ENCODE results near the gene TCEANC2.
"Not testable (repeated sequence)": the region's sequence is repeated elsewhere in the genome, so short reads cannot be mapped to it uniquely, and the experiment has no call there.

Gene TCEANC2

DNA sequence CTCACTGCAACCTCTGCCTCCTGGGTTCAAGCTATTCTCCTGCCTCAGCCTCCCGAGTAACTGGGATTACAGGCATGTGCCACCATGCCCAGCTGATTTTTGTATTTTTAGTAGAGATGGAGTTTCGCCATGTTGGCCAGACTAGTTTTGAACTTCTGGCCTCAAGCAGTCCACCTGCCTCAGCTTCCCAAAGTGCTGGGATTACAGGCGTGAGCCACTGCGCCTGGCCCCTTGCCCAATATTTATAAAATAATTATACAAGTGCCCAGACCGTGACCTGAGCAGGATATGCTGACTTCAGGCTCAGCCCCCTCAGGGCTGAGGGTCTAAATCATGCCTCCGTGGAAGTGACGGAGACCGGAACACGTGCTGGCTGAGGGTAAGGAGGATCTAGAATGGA, 51.2 kb downstream of the TCEANC2 start:
- H3K36me3 ChIP-seq (replicated peaks); H3K9me3 ChIP-seq; H3K27me3 ChIP-seq (ENCODE audit: low read depth); in situ Hi-C loops (cut with MboI; ENCODE audit: low sequenced_read_pairs); DNase-seq (ENCODE audit: low spot score in 2 of 2); H3K4me3 ChIP-seq: not testable (repeated sequence)
- H3K4me1 ChIP-seq: peaks cover 11% of the 10 kb centered on the region

DNA sequence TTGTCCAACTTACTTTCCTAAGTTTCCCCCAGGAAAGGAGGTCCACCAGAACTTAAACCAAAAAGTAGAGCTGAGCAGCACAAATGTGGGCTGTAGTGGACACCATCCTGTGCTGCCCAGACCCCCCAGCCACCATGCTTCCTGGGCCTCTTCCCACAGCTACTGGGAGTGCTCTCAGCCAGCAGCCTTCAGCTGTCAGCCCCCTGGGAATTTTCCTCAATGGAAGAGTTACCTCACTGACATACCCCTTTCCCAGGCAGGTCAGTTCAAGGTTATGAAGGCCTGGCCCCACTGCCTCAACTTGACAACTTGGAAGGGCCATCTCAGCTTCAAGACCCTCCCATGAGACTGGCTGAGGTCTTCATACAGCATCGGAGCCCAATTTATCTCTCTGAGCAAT, 51.7 kb downstream of the TCEANC2 start:
- no peaks in the 10 kb centered on the region for H3K9me3 ChIP-seq
- H3K4me3 ChIP-seq: no peak overlapping the region
- in situ Hi-C loops (cut with MboI; ENCODE audit: low sequenced_read_pairs): no loop called here
- H3K36me3 ChIP-seq (replicated peaks): no peaks in the 10 kb centered on the region
- H3K27me3 ChIP-seq (ENCODE audit: low read depth): no peaks in the 10 kb centered on the region
- H3K4me1 ChIP-seq: peaks cover 11% of the 10 kb centered on the region
- DNase-seq (ENCODE audit: low spot score in 2 of 2): no peak

DNA sequence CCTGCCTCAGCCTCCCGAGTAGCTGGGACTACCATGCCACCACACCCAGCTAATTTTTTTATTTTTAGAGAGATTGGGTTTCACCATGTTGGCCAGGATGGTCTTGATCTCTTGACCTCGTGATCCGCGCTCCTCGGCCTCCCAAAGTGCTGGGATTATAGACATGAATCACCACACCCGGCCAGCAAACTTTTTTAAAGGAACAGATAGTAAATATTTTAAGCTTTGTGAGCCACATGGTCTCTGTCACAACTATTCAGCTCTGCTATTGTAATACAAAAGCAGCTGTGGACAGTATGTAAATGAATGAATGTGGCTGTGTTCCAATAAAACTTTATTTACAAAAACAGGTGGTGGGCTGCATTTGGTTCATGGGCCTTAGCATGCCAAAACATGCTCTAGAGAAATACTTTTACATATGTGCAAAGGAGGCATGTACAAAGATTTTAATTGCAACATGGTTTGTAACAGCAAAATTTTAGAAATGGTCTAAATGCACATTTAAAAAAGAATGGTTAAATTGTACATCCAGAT, 52.4 kb downstream of the TCEANC2 start:
- no peaks in the 10 kb centered on the region for H3K9me3 ChIP-seq
- H3K27me3 ChIP-seq (ENCODE audit: low read depth): no peaks in the 10 kb centered on the region
- in situ Hi-C loops (cut with MboI; ENCODE audit: low sequenced_read_pairs): no loop called here
- H3K4me3 ChIP-seq: no peak overlapping the region
- DNase-seq (ENCODE audit: low spot score in 2 of 2): peak; percentile 38 to 48
- H3K4me1 ChIP-seq: peaks cover 11% of the 10 kb centered on the region
- no peaks in the 10 kb centered on the region for H3K36me3 ChIP-seq (replicated peaks)

DNA sequence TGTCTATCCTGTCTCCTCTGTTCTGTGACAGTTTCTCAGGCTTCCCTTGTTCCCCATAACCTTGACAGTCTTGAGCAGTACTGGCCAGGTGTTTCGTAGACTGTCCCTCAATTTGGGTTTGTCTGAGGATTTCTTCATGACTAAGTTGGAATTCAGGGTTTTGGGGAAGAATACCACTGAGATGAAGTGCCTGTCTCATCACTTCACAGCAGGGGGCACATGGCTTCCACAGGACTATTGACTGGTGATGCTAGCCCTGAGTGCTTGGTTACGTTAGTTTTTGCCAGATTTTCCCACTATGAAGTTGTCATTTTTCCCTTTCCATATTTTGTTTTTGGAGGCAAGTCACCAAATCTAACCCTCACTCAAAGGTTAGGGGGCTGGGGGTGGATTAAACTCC, 53.7 kb downstream of the TCEANC2 start:
- Histone ChIP-seq H3K36me3 (replicated peaks) (no peaks in the 10 kb centered on the region), H3K27me3 (ENCODE audit: low read depth) (no peaks in the 10 kb centered on the region), H3K4me3 (no peak overlapping the region), H3K9me3 (no peaks in the 10 kb centered on the region), H3K4me1 (peaks cover 11% of the 10 kb centered on the region)
- DNase-seq (ENCODE audit: low spot score in 2 of 2): peak in 1 of 2 experiments; percentile 29
- in situ Hi-C loops (cut with MboI; ENCODE audit: low sequenced_read_pairs): no loop called here

DNA sequence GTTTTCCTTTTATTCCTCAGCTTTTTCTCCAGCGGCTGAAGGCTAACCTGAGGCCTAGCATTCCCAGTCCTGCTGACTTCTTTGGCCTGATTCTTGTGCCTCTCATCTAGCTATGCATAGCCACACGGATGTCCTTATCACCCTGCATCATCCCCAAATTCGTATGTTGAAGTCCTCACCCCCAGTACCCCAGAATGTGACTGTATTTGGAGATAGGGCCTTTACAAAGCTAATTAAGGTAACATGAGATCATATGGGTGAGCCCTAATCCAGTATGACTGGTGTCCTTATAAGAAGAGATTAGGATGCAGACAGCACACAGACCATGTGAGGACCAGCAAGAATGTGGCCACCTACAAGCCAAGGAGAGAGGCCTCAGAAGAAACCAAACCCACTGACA, 54.7 kb downstream of the TCEANC2 start:
- H3K4me1 ChIP-seq: peaks cover 11% of the 10 kb centered on the region
- in situ Hi-C loops (cut with MboI; ENCODE audit: low sequenced_read_pairs): no loop called here
- no peaks in the 10 kb centered on the region for H3K27me3 ChIP-seq (ENCODE audit: low read depth)
- H3K36me3 ChIP-seq (replicated peaks): no peaks in the 10 kb centered on the region
- H3K9me3 ChIP-seq: no peaks in the 10 kb centered on the region
- DNase-seq (ENCODE audit: low spot score in 2 of 2): no peak
- H3K4me3 ChIP-seq: no peak overlapping the region

DNA sequence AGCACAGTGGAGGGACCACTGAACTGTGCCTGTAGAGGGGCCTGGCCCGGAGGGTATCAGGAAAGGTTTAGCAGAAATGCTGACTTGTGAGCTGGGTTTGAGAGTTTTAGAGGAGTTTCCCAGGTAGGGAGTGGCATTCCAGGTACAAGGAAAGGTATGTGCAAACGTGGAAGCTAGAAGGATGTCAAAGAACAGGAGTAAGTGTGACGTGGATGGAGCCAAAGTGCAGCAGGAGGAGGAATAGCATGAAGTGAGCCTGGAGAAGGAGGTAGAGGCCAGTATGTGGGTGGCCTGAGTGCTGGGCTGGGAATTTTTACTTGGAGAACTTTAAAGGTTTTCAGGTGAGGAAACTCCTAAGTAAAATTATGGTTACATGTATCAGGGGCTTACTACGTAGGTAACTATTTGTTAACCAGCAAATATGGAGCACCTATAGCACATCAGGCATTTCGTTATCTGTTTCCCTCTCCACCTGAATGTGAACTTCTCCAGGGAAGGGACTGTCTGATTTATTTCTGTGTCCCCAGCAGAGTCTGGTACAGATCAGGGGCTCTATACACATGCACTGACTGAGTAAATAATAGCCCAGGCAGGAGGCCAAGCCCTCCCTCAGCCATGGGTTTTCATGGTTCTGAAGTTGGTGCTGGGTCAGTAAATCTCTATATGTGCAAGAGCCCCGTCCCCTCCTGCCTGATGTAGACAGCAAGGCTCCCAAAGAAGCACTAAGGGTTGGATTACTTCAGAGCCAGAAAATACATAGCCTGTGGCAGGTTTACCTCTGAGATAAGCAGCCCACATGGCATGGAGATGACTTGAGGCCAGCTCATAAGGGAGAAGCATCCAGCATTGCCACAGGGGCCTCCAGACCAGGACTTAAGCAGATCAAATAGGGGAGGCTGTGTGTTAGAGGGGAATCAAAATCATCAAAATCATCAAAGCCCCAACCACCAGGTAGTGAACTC, 56.0 kb downstream of the TCEANC2 start:
- no peaks in the 10 kb centered on the region for H3K9me3 ChIP-seq
- no peaks in the 10 kb centered on the region for H3K36me3 ChIP-seq (replicated peaks)
- H3K4me1 ChIP-seq: peaks cover 11% of the 10 kb centered on the region
- no peaks in the 10 kb centered on the region for H3K27me3 ChIP-seq (ENCODE audit: low read depth)
- in situ Hi-C loops (cut with MboI; ENCODE audit: low sequenced_read_pairs): no loop called here
- no peak for DNase-seq (ENCODE audit: low spot score in 2 of 2)
- no peak overlapping the region for H3K4me3 ChIP-seq

DNA sequence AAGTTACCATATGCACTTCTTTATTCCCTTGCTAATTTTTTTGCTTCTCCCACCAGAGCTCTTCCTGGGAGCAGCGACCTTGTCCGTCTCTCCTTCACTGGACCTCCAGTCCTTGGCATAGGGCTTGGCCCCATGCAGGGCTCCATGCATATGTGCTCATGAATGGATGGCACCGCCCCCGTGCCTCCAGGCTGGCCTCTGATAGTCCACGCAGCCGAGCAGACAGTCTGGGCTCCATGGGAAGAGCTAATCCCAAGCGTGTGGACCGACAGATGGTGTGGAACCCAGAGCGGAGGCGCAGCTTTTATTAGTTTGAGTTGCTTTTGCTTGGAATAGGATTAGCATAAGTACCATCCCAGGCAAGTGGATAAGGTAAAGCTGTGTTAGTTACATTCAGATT, 57.6 kb downstream of the TCEANC2 start:
- Histone ChIP-seq H3K4me1 (peaks cover 2% of the 10 kb centered on the region), H3K9me3 (no peaks in the 10 kb centered on the region), H3K4me3 (no peak overlapping the region), H3K36me3 (replicated peaks) (no peaks in the 10 kb centered on the region), H3K27me3 (ENCODE audit: low read depth) (no peaks in the 10 kb centered on the region)
- no peak for DNase-seq (ENCODE audit: low spot score in 2 of 2)
- in situ Hi-C loops (cut with MboI; ENCODE audit: low sequenced_read_pairs): no loop called here

DNA sequence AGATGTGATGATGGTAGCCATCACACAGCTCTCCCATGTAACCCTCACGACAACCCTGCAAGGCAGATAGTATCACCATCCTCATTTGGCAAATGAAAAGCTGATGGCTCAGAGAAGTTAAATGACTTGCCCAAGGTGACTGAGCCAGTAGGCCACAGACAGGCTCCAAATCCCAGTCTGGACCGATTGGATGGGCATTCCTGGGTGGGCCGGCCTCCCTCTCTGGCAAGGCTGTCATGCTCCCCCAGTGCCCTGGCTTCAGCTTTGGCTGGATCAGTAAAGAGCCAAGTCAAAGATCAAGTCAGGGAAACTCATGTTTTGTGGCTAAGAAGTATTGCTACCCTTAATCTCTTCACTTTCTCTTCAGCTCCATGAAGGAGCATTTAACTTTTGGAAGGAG, 58.2 kb downstream of the TCEANC2 start:
- no peaks in the 10 kb centered on the region for H3K36me3 ChIP-seq (replicated peaks)
- no peaks in the 10 kb centered on the region for H3K9me3 ChIP-seq
- H3K4me3 ChIP-seq: no peak overlapping the region
- in situ Hi-C loops (cut with MboI; ENCODE audit: low sequenced_read_pairs): no loop called here
- no peaks in the 10 kb centered on the region for H3K27me3 ChIP-seq (ENCODE audit: low read depth)
- DNase-seq (ENCODE audit: low spot score in 2 of 2): no peak
- H3K4me1 ChIP-seq: no peaks in the 10 kb centered on the region

DNA sequence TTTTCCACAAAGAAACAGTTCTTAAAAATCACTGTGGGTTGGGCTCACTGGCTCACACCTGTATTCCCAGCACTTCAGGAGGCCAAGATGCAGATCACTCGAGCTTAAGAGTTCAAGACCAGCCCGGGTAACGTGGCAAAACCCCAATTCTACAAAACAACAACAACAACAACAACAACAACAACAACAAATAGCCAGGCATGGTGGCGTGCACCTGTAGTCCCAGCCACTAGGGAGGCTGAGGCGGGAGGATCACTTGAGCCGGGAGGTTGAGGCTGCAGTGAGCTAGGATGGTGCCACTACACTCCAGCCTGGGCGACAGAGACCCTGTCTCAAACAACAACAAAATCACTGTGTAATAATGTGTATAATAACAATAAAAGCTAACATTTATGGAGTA, 58.6 kb downstream of the TCEANC2 start:
- H3K36me3 ChIP-seq (replicated peaks): no peaks in the 10 kb centered on the region
- in situ Hi-C loops (cut with MboI; ENCODE audit: low sequenced_read_pairs): no loop called here
- H3K4me1 ChIP-seq: no peaks in the 10 kb centered on the region
- H3K27me3 ChIP-seq (ENCODE audit: low read depth): no peaks in the 10 kb centered on the region
- H3K4me3 ChIP-seq: no peak overlapping the region
- H3K9me3 ChIP-seq: no peaks in the 10 kb centered on the region
- DNase-seq (ENCODE audit: low spot score in 2 of 2): no peak

DNA sequence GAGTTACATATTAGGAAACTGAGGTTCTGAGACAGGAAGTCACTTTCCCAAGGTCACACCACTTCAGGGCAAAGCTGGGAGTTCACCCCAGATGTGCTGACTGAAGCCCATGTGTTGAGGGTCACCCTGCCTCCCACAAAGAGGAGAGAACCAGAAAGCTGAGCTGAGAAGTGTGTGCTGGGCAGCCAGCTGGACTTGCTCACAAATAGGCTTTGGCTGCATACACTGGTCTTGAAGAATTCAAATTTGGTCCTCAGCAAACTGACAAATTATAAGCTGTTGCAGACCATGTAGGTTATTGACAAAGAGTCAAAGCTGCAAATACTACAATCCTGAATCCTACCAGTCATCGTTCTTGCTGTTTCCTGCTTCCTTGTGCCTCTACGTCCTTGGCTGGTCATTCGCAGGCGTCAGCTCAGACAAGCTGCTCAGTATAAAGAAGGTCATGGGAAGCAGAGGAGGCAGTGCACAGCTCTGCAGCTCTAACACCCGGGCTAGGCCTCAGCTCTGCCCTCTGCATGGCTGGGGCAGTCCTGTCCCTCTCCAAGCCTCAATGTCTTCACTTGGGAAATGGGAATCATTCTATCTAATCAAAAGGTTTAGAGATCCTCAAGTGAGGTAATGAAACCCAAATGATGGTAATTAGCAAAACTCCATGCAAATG, 59.4 kb downstream of the TCEANC2 start:
- Histone ChIP-seq H3K9me3 (no peaks in the 10 kb centered on the region), H3K36me3 (replicated peaks) (no peaks in the 10 kb centered on the region), H3K4me3 (no peak overlapping the region), H3K27me3 (ENCODE audit: low read depth) (no peaks in the 10 kb centered on the region), H3K4me1 (no peaks in the 10 kb centered on the region)
- in situ Hi-C loops (cut with MboI; ENCODE audit: low sequenced_read_pairs): no loop called here
- no peak for DNase-seq (ENCODE audit: low spot score in 2 of 2)

DNA sequence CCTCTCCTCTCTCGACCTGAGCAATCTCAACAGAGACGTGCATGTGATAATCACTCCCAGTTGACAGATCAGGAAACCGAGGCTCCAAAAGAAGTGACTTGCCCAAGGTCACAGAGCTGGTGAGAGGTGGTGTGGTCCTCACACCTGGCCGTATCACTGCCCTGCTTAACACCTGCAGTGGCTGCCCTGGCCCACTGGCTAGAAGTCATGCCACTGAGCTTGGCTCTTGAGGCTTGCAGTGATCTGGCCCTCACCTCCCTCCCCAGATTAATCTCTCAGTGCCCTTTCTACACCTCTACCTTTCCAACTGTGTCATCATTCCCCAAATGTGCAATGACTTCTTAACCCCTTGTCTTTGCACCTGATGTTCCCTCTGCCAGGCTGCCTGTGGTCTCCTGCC, 60.6 kb downstream of the TCEANC2 start:
- Histone ChIP-seq H3K9me3 (no peaks in the 10 kb centered on the region), H3K4me3 (no peak overlapping the region), H3K36me3 (replicated peaks) (no peaks in the 10 kb centered on the region), H3K27me3 (ENCODE audit: low read depth) (no peaks in the 10 kb centered on the region), H3K4me1 (no peaks in the 10 kb centered on the region)
- no peak for DNase-seq (ENCODE audit: low spot score in 2 of 2)
- in situ Hi-C loops (cut with MboI; ENCODE audit: low sequenced_read_pairs): no loop called here

DNA sequence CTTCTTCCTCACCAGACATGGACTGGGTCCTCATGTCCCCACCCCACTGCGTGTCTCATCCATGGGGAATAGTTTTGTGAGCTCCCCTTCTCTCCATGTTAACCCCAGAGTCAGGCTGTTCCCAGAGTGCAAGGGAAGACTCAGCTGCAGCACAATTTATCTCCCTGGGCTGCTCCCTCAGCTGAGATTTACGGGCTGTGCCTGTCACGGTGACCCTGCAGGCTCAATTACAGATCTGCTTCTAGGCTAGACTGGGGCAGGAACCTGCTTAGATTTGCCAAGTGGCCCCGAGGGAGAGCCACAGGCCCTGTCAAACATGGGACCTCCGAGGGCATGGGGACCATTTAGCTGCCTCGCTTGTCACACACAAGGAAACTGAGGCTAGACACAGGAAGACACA, 61.5 kb downstream of the TCEANC2 start:
- Histone ChIP-seq H3K9me3 (no peaks in the 10 kb centered on the region), H3K4me3 (no peak overlapping the region), H3K36me3 (replicated peaks) (no peaks in the 10 kb centered on the region), H3K27me3 (ENCODE audit: low read depth) (no peaks in the 10 kb centered on the region), H3K4me1 (no peaks in the 10 kb centered on the region)
- in situ Hi-C loops (cut with MboI; ENCODE audit: low sequenced_read_pairs): no loop called here
- DNase-seq (ENCODE audit: low spot score in 2 of 2): no peak

DNA sequence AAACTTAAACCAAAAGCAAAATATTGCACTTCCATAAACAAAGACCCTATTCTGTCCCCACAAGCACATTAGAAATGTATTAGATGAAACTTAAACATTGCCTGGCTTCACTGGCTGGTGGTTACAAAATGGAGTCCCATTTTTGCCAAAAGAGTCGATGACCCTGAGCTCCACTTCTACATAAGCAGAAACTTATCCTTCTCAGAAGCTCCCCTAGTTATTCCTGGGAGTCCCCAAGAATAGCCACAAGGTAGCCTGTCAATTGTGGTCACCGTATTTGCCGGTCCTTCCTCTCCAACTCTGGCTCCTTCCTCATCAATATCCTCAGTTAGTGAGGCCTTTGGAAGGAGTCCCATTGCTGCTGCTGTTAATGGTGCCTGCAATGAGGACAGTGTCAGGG, 62.1 kb downstream of the TCEANC2 start:
- no peaks in the 10 kb centered on the region for H3K27me3 ChIP-seq (ENCODE audit: low read depth)
- H3K4me1 ChIP-seq: no peaks in the 10 kb centered on the region
- no peaks in the 10 kb centered on the region for H3K36me3 ChIP-seq (replicated peaks)
- in situ Hi-C loops (cut with MboI; ENCODE audit: low sequenced_read_pairs): no loop called here
- no peak overlapping the region for H3K4me3 ChIP-seq
- no peaks in the 10 kb centered on the region for H3K9me3 ChIP-seq
- DNase-seq (ENCODE audit: low spot score in 2 of 2): no peak

DNA sequence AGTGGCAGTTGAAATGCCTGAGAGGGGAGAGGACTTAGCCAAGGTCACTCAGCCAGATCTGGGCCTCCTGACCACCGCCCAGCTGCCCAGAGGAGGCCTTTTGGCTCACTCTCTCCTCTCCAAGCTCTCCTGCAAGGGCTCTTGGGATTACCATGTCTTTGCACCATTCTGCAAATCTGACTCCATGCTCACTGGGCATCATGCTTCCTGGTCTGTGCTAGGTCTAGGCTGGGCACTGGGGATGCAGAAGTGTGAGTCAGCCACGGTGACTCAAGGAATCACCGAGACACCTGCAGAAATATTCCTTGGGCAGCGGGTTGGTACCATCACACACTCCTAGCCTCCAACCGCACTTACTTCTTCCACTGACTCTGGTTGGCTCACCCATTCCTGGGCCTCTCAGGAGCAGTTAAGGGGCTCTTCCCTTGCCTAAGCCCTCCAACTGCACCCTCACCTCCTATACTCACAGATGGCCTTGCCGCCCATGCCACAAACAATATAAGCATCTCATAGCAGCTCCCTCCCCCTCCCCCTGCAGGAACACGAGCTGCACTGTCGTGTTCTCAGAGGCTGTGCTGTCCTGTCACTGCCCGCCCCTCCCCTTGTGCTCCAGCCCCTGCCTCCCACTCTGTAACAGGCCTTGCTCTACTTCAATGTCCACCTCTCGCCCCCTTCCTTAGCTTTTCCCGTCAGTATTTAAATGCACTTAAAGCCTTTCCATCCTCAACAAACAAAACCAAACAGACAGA, 64.6 kb downstream of the TCEANC2 start:
- Histone ChIP-seq H3K9me3 (no peaks in the 10 kb centered on the region), H3K27me3 (ENCODE audit: low read depth) (no peaks in the 10 kb centered on the region), H3K4me3 (no peak overlapping the region), H3K4me1 (peaks cover 3% of the 10 kb centered on the region), H3K36me3 (replicated peaks) (no peaks in the 10 kb centered on the region)
- in situ Hi-C loops (cut with MboI; ENCODE audit: low sequenced_read_pairs): no loop called here
- DNase-seq (ENCODE audit: low spot score in 2 of 2): no peak
